Fibroblast of the aortic adventitia (primary cell): ENCODE data around the gene VASP. TPM values are rescaled to one million over a fixed set of nuclear protein-coding genes. Genes with fewer than 3 reads are reported as not detected.
"Not testable (repeated sequence)": the region's sequence is repeated elsewhere in the genome, so short reads cannot be mapped to it uniquely, and the experiment has no call there.

ENCODE experiments used
- DNase-seq: peaks from one replicate; pipeline ENCODE4 v3.0.0-alpha.2; 2010; ENCODE audit warnings: low read depth
- H3K4me3 ChIP-seq: 2 replicates; pipeline ENCODE4 v1.5.1; 2011; ENCODE audit warnings: low read depth, mild to moderate bottlenecking, control low read depth, low read length, moderate library complexity
- CTCF ChIP-seq: IDR thresholded peaks from 2 replicates; pipeline ENCODE4 v1.5.1; 2011; ENCODE audit warnings: mild to moderate bottlenecking, low read length, control low read depth, inconsistent platforms; ENCODE audit not compliant: insufficient read depth
- total RNA-seq: library from RNA; depleted of rRNA; stranded (reverse); fragments of >200 nt; gene quantifications from 2 replicates; pipeline ENCODE4 v1.2.3, GENCODE V29; 2012; ENCODE audit warnings: low replicate concordance

Gene VASP
- total RNA-seq, 1 donor = 33.3 TPM

- H3K4me3 ChIP-seq = peak overlapping the region; percentile 98
- DNase-seq = peak; percentile 37
- TF ChIP-seq CTCF = peak; percentile 2
These were observed 1.8 kb downstream of the VASP start for GRCh38 chr19:45508861-45509691.

GRCh38 chr19:45509692-45510015 is 2.4 kb downstream of the VASP start:
- H3K4me3 ChIP-seq = peak overlapping the region; percentile 98
- no peak for TF ChIP-seq CTCF
- no peak for DNase-seq

GRCh38 chr19:45510352-45510751 is 3.1 kb downstream of the VASP start:
- DNase-seq = not testable (repeated sequence)

GRCh38 chr19:45511074-45511473 is 3.8 kb downstream of the VASP start:
- no peak overlapping the region for H3K4me3 ChIP-seq
- no peak for TF ChIP-seq CTCF
- DNase-seq = no peak

More at GRCh38 chr19:45510352-45510751, 3.1 kb downstream of the VASP start:
- H3K4me3 ChIP-seq = not testable (repeated sequence)

GRCh38 chr19:45512881-45513483 is 5.7 kb downstream of the VASP start:
- H3K4me3 ChIP-seq = no peak overlapping the region
- no peak for TF ChIP-seq CTCF
- DNase-seq = no peak

GRCh38 chr19:45514376-45515051 is 7.2 kb downstream of the VASP start:
- no peak for DNase-seq
- TF ChIP-seq CTCF = no peak
- no peak overlapping the region for H3K4me3 ChIP-seq

- no peak for DNase-seq
- no peak overlapping the region for H3K4me3 ChIP-seq
- TF ChIP-seq CTCF = no peak
These were observed 7.9 kb downstream of the VASP start for GRCh38 chr19:45515081-45515624.
